ENCODE results near the gene ROPN1.

DNA sequence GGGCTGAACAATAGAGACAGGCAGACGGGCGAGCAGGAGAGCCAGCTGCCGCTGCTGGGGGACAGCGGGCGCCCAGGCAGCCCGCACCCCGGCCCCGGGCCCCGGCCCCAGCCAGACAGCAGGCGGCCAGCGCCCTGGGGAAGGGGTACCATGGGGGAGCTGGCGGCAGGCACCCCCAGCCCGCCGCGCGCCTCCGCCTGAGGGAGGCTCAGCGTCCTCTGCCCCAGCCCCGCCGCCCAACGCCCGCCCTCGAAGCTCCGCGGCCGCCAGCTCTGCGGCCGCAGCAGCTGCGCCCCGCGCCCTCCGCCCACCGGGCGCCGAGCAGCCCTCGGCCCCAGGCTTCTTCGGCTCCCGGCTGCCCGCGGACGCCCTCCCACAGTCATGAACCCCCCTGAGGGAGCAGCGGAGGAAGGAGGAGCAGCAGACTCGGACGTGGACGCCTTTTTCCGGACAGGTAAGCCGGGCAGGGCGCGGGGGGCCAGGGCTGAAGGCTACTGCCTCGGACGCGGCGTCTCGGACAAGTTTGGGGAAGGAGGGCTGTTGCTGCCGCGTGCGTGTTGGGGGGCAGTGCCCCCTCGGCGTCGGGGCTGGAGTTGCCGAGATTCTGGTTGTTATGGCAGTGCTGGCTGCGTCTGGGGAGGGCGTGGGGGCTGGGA is 41.6 kb upstream of the ROPN1 start, which contains the start of gene KALRN:
- TF ChIP-seq, protein P1, sequence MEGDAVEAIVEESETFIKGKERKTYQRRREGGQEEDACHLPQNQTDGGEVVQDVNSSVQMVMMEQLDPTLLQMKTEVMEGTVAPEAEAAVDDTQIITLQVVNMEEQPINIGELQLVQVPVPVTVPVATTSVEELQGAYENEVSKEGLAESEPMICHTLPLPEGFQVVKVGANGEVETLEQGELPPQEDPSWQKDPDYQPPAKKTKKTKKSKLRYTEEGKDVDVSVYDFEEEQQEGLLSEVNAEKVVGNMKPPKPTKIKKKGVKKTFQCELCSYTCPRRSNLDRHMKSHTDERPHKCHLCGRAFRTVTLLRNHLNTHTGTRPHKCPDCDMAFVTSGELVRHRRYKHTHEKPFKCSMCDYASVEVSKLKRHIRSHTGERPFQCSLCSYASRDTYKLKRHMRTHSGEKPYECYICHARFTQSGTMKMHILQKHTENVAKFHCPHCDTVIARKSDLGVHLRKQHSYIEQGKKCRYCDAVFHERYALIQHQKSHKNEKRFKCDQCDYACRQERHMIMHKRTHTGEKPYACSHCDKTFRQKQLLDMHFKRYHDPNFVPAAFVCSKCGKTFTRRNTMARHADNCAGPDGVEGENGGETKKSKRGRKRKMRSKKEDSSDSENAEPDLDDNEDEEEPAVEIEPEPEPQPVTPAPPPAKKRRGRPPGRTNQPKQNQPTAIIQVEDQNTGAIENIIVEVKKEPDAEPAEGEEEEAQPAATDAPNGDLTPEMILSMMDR (IDR thresholded peaks at IDR 0.05; ENCODE audit: insufficient read depth, low read length, poor library complexity, severe bottlenecking), result no peak
- no peak for TF ChIP-seq EZH2phosphoT487 (conservative IDR thresholded peaks at IDR 0.05; ENCODE audit: low read length)
